ENCODE data around the gene PMFBP1.

PMFBP1 gene

DNA sequence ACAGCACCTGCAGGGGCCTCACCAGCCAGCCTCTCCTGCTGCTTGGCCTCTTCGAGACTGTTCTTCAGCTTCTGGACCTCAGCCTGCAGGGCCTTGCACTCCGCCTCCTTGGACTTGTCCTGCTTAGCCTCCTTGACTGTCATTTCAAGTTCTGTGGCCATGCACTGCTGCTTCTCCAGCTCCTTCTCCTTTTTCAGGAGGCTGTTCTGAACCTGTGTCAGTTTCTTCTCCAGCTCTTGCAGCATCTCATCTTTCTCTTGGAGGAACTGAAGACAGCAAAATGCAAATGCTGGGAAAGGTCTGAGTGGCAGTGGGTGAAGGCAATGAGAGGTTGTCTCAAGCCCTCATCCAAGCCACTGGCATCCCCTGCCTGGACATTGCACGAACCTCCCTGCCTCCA, 39.2 kb downstream of the PMFBP1 start:
- TF ChIP-seq GATA1 (IDR thresholded peaks at IDR 0.05; ENCODE audit: low read depth, low read length) (no peak), POLR2A (IDR thresholded peaks at IDR 0.05; ENCODE audit: low read length) (no peak)
- DNase-seq, result no peak

DNA sequence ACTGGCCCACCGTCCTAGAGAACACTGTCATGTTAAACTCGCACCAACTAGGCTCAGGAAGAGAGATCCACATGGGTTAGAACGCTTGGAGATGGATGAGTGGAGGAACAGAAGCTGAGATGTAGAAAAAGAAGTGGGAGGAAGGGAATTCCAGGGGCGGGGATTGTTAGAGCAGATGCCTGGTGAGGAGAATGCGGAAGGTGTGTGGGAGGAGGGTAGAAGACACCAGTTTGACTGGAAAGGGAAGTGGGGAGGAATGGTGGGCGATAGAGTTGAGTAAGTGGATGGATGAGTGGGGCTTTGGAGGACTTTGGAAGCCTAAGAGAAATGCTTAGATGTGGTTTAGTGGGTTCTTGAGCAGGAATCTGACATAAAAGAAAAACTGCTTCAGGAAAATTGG, 40.9 kb downstream of the PMFBP1 start:
- DNase-seq, result no peak

DNA sequence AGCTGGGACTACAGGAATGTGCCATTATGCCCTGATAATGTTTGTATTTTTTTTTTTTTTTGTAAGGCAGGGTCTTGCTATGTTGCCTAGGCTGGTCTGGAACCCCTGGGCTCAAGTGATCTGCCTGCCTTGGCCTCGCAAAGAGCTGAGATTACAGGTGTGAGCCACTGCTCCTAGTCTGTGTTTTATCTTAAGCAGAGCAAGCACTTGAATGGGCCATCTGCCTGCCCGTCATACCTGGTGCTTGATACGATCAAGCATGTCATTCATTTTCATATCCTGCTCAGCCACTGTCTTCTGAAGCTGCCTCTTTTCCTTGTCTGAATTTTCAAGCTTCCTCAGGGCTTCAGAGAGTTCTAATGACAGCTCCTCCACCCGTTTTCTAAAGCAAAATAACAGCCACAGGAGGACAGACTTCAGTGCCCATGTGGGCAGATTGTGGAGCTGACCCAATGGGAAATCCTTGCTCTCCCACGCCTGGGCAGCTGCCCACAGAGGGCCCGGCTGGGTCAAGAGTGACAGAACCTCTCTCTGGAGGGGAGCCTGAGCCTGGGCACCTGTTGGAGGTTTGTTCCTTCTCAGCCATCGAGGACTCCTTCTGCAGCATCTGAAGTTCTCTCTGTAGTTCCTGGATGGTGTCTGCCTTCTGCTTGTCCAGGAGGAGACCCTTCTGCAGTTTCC, 41.8 kb downstream of the PMFBP1 start:
- DNase-seq, result no peak
- TF ChIP-seq POLR2A (IDR thresholded peaks at IDR 0.05; ENCODE audit: low read length), result no peak
- no peak for TF ChIP-seq GATA1 (IDR thresholded peaks at IDR 0.05; ENCODE audit: low read depth, low read length)

More for the DNA sequence above, 40.9 kb downstream of the PMFBP1 start:
- TF ChIP-seq POLR2A (IDR thresholded peaks at IDR 0.05; ENCODE audit: low read length) (no peak), GATA1 (IDR thresholded peaks at IDR 0.05; ENCODE audit: low read depth, low read length) (no peak)

DNA sequence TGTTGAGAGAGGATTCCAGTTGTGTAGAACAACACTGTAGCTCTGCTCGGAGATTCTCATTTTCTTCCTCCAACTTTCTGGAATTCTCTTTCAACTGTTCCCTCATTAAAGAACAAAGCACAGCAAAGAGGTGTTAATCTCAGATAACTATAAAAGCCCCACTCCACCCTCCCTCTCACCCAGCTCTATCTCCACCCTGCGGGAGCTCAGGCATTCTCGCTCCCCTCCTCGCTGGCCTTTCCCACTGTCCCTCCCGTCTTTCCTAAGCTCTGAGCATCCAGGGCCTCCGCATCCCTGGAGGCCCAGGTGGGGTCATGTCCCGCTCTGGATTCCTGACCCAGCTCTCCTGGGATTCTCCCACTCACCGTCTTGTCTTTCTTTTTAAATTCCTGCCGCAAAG, 43.3 kb downstream of the PMFBP1 start:
- no peak for TF ChIP-seq GATA1 (IDR thresholded peaks at IDR 0.05; ENCODE audit: low read depth, low read length)
- no peak for TF ChIP-seq POLR2A (IDR thresholded peaks at IDR 0.05; ENCODE audit: low read length)
- no peak for DNase-seq

DNA sequence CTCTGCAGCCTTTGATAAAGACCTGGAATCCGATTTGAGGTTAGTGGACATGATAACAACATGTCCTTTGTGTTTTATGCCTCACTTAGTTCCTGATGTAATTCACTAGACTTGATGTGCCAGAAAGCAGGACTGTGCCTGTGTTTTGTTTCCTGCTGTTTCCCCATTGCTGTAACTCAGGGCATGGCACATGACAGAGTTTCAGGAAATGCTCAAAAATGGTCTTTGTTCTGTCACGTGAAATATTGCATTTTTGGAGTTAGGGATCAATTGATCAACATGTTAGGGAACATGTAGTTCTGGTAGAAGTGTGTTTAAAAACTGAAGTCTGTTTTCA, 45.6 kb downstream of the PMFBP1 start:
- no peak for DNase-seq

DNA sequence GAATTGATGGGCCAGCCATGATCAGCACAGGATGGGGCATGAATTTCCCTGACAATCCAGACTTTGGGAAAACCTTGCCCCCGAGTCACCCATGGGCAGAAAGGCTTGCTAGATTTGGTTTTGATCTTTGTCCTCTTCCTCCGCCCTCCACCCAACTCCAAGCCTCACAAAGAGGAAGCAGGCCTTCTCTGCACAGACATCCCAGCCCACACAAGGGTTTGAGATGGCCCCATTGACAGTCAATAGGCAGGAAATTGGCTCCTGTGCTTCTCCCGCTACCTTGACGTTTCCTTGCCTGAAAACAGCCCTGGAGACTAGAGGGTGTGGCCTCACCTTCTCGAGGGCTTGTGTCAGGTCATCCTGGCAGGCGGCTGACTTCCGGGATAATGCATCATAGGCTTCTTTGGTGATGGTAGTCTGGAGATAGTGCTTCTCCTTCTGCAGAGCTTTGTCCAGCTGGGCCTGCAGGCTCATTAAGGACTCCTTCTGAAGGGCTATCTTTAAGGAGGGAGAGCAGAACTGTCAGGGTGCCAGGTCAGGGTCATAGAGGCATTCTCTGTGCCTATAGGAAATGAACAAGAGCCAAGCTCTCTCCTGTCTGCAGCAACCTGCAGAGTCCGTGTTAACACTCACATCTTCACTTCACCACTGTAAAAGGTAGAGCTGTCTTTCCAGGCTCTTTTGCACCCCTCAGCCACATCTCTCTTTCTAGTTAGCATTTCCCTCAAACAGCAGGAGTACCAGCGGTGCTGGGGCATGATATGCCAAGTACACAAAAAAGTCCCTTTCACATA, 46.1 kb downstream of the PMFBP1 start:
- DNase-seq, result no peak
- TF ChIP-seq GATA1 (IDR thresholded peaks at IDR 0.05; ENCODE audit: low read depth, low read length), result no peak
- TF ChIP-seq POLR2A (IDR thresholded peaks at IDR 0.05; ENCODE audit: low read length), result no peak

More for the DNA sequence above, 45.6 kb downstream of the PMFBP1 start:
- TF ChIP-seq POLR2A (IDR thresholded peaks at IDR 0.05; ENCODE audit: low read length), result no peak
- TF ChIP-seq GATA1 (IDR thresholded peaks at IDR 0.05; ENCODE audit: low read depth, low read length), result no peak

DNA sequence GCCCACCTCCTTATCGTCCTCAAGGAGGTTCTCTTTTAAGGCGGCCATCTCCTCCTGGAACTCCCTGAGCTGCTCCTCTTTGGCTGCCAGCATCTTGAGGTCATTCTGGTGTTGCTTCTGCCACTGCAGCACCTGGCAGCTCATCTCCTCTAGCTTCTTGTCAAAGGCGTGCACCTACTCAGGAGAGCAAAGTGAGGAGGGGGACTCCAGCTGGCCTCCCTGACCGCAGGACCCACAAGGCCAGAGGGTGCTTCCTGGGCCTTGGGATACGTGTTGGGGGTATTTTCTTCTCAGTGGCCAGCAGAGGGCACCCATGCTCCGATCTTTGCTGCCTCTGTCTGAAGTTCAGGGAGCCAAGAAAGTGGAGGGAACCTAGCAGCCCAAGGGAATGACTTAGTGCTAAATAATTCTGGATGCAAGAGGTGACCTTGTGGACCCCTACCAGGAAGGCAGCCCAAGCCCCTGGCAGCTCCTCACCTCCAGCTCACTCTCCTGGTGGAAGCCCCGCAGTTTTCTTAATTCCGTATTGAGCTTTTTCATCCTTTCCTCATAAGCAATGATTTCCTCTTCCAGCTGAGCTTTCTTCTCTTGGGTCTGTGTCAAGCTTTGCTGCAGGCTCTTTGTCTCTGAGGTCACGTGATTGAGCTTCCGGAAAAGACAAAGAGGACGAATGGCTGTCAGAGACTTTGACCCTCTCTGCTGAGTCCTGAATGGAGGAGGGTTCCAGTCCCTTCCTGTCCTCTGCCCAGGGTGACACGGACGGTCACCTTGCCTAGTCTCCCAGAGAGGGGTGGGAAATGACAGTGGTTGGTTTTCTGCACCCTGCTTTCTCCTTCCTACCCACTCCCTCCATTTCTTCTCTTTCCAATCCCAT, 47.0 kb downstream of the PMFBP1 start:
- DNase-seq, result peak; percentile 60 to 81

DNA sequence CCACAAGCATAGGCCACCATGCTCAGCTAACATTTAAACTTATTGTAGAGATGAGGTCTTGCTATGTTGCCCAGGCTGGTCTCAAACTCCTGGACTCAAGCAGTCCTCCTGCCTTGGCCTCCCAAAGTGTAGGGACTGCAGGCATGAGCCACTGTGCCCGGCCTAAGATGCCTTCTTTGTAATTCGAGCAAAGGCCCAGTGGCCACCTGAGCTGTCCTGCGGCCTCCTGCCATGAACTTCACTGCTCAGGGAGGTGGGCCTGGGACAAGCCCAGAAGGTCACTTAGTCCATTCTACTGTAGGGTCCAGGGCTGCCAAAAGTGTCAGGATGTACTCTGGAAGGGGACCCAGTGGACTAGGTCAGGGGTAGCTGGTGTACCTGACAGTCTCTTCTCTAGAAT, 47.8 kb downstream of the PMFBP1 start:
- DNase-seq, result no peak

More for the DNA sequence above, 47.0 kb downstream of the PMFBP1 start:
- TF ChIP-seq GATA1 (IDR thresholded peaks at IDR 0.05; ENCODE audit: low read depth, low read length), result no peak
- no peak for TF ChIP-seq POLR2A (IDR thresholded peaks at IDR 0.05; ENCODE audit: low read length)

DNA sequence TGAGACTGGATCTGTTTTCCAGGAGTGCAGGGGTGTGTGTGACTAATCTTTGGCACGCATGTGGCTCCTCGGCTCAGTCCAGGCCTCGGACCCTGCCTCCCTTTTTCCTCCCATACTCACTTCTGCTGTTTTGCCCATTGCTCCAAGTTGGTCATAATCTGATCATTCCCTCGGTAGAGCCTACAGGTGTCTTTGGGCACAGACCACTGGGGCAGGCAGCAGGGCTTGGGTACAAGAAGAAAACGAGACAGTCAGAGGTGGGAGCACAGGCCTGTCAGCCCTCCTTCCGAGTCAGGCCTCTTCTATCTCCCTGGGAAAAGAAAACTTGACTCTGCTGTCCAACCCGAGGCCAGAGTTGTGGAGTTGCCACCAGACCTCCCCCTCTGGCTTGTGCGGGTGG, 48.5 kb downstream of the PMFBP1 start:
- DNase-seq, result no peak

More for the DNA sequence above, 47.8 kb downstream of the PMFBP1 start:
- no peak for TF ChIP-seq POLR2A (IDR thresholded peaks at IDR 0.05; ENCODE audit: low read length)
- no peak for TF ChIP-seq GATA1 (IDR thresholded peaks at IDR 0.05; ENCODE audit: low read depth, low read length)

DNA sequence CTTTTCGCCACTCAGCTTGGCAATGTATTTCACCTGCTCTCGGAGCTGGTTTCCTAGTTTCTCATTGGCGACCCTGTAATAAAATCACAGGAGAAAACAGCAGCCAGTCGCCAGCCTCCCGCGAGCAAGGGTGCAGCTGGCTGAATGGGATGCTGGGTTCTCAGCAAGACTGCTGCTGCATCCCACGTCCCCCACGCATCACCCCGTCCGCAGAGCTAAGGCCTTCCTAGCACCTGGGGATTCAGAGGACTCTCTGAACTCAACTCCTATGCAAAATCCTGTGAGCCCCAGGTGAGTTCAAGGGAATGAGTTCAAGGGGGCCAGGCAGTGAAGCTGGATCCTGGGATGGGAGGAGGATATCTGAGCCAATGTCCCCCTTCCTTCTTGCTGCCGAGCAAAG, 49.0 kb downstream of the PMFBP1 start:
- DNase-seq, result no peak
- TF ChIP-seq POLR2A (IDR thresholded peaks at IDR 0.05; ENCODE audit: low read length) (no peak), GATA1 (IDR thresholded peaks at IDR 0.05; ENCODE audit: low read depth, low read length) (no peak)

More for the DNA sequence above, 48.5 kb downstream of the PMFBP1 start:
- TF ChIP-seq GATA1 (IDR thresholded peaks at IDR 0.05; ENCODE audit: low read depth, low read length), result no peak

DNA sequence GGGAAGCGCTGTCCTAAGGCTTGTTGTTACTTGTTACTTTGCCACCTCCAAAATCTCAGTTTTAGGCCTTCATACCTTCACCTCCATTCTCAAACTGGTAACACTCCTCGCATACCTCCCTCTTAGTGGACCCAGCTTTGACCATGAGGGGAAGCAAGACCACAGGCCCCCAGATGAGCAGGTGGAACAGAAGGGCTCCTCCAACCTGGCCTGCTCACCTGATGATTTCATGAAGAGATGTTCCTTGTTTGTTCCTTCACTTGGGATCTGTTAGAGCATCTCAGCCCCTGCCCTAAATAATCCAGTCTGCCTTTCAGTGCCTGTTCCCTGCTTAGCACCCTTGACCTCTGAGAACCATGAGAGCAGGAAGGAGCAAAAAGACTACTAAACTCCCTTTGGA, 49.6 kb downstream of the PMFBP1 start:
- no peak for DNase-seq
- TF ChIP-seq GATA1 (IDR thresholded peaks at IDR 0.05; ENCODE audit: low read depth, low read length) (no peak), POLR2A (IDR thresholded peaks at IDR 0.05; ENCODE audit: low read length) (no peak)

DNA sequence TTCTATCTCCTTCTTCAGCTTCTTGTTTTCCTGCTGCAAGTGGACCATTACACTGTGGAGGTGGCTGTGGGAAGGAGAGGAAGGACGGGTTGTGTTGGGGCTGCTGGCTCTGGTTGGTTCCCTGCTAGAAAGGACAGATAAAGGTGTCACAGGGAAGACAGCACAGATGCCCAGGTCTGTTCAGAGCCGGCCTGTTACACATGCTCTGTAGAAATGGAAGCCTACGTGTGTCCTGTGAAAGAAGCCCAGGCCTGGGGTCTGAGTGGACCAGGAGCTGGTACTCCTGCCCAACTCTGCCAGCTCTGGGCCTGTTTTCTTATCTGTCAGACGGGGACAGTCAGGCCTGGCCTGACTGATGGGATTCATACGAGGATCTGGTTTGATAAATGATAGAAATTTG, 51.9 kb downstream of the PMFBP1 start:
- TF ChIP-seq GATA1 (IDR thresholded peaks at IDR 0.05; ENCODE audit: low read depth, low read length) (no peak), POLR2A (IDR thresholded peaks at IDR 0.05; ENCODE audit: low read length) (no peak)
- DNase-seq, result no peak

DNA sequence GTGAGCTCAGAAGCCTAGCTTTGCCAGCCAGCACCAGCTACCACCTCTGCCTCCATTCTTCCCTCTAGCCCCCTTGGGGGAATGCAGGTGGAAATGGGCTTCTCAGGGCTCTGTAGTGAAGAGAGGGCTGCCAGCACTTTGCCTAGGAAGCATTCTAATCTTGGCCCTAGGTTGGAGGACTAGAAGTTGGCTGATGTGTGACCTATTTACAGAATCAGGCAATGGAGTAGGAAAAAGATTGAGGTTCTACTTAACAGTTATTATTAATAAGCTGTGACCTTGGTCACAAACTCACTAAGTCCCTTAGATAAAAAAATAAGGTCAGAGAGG, 58.4 kb downstream of the PMFBP1 start:
- TF ChIP-seq GATA1 (IDR thresholded peaks at IDR 0.05; ENCODE audit: low read depth, low read length), result no peak
- no peak for TF ChIP-seq POLR2A (IDR thresholded peaks at IDR 0.05; ENCODE audit: low read length)
- DNase-seq, result no peak

DNA sequence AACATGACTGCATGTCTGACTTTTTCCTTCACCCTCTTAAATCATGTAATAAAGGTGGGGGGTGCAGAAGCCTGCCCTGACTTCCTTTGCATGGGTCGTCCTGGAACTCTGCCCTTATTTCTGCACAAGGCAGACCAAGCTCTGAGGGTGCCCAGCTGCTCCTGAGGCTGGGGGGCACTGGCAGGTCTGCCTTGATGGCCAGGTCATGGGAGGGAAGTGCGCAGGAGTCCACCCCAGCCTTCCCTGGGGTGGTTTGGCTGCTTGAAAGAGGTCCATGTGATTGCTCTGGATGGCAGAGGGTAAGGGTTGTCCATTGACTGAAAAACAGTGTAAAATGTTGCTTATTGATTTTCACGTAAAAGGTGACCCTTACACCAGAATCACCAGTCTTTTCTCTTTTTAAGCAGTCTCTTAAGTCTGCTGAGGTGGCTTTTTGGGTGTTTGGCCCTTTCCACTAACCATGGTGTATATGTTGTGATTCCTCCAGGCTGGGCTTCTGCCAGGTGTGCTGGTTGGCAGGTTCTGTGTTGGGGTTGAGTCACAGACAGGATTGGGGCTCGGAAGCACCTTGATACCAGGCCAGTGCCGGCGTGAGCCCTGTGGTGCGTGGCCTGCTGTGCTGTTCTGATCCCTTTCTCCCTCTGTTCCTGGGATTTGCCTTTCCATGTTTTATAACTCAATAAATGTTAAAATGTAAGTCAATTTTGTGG, 58.9 kb downstream of the PMFBP1 start:
- TF ChIP-seq GATA1 (IDR thresholded peaks at IDR 0.05; ENCODE audit: low read depth, low read length) (no peak), POLR2A (IDR thresholded peaks at IDR 0.05; ENCODE audit: low read length) (no peak)
- DNase-seq, result no peak

Measured in erythroblast (primary cell).